Lung (tissue), 12 donors: Measurements from ENCODE around the gene MAP3K6. TPM values are rescaled to one million over a fixed set of nuclear protein-coding genes. Genes with fewer than 3 reads are reported as not detected.
"Not testable (repeated sequence)": the region's sequence is repeated elsewhere in the genome, so short reads cannot be mapped to it uniquely, and the experiment has no call there.

Source experiments
- ATAC-seq: fragments of 200-7000 bp; cut with Tn5 transposase; one replicate; pipeline ENCODE4 v1.9.1; 2020; ENCODE audit warnings: moderate number of reproducible peaks; ENCODE audit not compliant: insufficient read depth, low FRiP score
- DNase-seq, 3 donors: peaks; one replicate each; pipeline ENCODE4 v3.0.0-alpha.2; 2013 to 2017
- H3K27ac ChIP-seq, 2 donors: one replicate each; pipeline ENCODE4 v1.5.1; 2013; ENCODE audit warnings: mild to moderate bottlenecking in 2 of 2, moderate library complexity in 2 of 2, control low read depth in 1 of 2, inconsistent platforms in 1 of 2, low read depth in 1 of 2, low read length in 1 of 2
- H3K27me3 ChIP-seq, 3 donors: one replicate each; pipeline ENCODE4 v1.5.1; 2013; ENCODE audit warnings: low read length in 2 of 3; ENCODE audit not compliant: control insufficient read depth in 3 of 3, insufficient read depth in 3 of 3
- H3K36me3 ChIP-seq, 4 donors: one replicate each; pipeline ENCODE4 v1.5.1; 2013; ENCODE audit warnings: low read length in 4 of 4, mild to moderate bottlenecking in 1 of 4, moderate library complexity in 1 of 4; ENCODE audit not compliant: control insufficient read depth in 4 of 4, insufficient read depth in 4 of 4
- H3K4me1 ChIP-seq, 5 donors: one replicate each; pipeline ENCODE4 v1.5.1; 2013; ENCODE audit warnings: low read length in 5 of 5, mild to moderate bottlenecking in 2 of 5, moderate library complexity in 1 of 5; ENCODE audit not compliant: control insufficient read depth in 5 of 5, insufficient read depth in 5 of 5
- H3K4me3 ChIP-seq: one replicate; pipeline ENCODE4 v1.5.1; 2013; ENCODE audit warnings: mild to moderate bottlenecking, control low read depth, moderate library complexity
- H3K9ac ChIP-seq, 2 donors: one replicate each; pipeline ENCODE4 v1.5.1; 2013; ENCODE audit warnings: low read length in 2 of 2, control low read depth in 1 of 2; ENCODE audit not compliant: insufficient read depth in 1 of 2
- H3K9me3 ChIP-seq, 4 donors: one replicate each; pipeline ENCODE4 v1.5.1; 2013; ENCODE audit warnings: low read length in 3 of 4, mild to moderate bottlenecking in 1 of 4, moderate library complexity in 1 of 4; ENCODE audit not compliant: control insufficient read depth in 4 of 4, insufficient read depth in 3 of 4
- WGBS, 2 donors: extraction: QIAGEN DNeasy Blood & Tissue Kit; methylation state at CpG; one replicate each; pipeline ENCODE4 v1.1.7; 2013; 5-methylcytosine and 5-hydroxymethylcytosine counted together
- polyA plus RNA-seq, 2 donors: library from polyadenylated mRNA; stranded (reverse); fragments of 200-250 nt; gene quantifications; one replicate each; pipeline ENCODE4 v1.2.1, GENCODE V29; 2013
- total RNA-seq, 2 donors: library from RNA; depleted of rRNA in 1 of 2; stranded (reverse); fragments of >200 nt in 1 of 2; gene quantifications; one replicate each; pipeline ENCODE4 v1.2.1, GENCODE V29; 2014 to 2021
- TF ChIP-seq, protein P1 (sequence below): IDR thresholded peaks from 2 replicates; pipeline ENCODE4 v1.5.1; 2012; ENCODE audit warnings: mild to moderate bottlenecking; ENCODE audit errors: control extremely low read depth, extremely low read depth
- donor health status: control.
- donor health status: control.
- donor health status: Bipolar disorder and iron deficiency.
- donor health status: healthy.
- donor health status: DM: yes; HTN: yes; CAD: no.

Gene MAP3K6
- total and polyA plus RNA-seq, 4 donors, result 17.0 to 96.6 (median 62.8) TPM

DNA sequence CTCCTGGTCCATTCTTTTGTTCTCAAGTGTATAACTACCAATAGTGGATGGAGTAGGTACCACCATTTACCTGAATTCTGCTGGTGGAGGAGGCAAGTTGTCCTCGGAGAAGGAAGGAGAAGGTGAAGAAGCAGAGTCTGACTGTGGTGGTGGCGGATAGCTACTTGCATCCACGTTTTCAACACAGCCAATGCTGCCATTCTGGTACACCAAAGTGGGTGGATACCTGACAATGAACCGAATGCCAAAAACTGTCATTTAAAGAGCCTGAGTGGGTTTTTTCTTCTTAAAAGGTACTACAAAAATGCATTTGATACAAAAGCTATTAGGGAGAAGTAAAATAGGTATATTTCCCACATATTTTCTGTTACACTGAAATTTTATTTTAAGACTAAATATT is 45.7 kb upstream of the MAP3K6 start:
- WGBS, 2 donors, result 87 to 98% methylated on average over 4 of the region's 4 CpGs
- peaks cover 54 to 78% (median 64%) of the 10 kb centered on the region in 4 donors for H3K36me3 ChIP-seq
- no peak overlapping the region for H3K27ac ChIP-seq
- no peak for DNase-seq
- H3K27me3 ChIP-seq, result no peaks in the 10 kb centered on the region
- H3K4me1 ChIP-seq, result peaks cover 0 to 19% (median 3%) of the 10 kb centered on the region in 5 donors
- no peak overlapping the region for H3K9ac ChIP-seq
- no peak overlapping the region for H3K4me3 ChIP-seq
- TF ChIP-seq, protein P1, sequence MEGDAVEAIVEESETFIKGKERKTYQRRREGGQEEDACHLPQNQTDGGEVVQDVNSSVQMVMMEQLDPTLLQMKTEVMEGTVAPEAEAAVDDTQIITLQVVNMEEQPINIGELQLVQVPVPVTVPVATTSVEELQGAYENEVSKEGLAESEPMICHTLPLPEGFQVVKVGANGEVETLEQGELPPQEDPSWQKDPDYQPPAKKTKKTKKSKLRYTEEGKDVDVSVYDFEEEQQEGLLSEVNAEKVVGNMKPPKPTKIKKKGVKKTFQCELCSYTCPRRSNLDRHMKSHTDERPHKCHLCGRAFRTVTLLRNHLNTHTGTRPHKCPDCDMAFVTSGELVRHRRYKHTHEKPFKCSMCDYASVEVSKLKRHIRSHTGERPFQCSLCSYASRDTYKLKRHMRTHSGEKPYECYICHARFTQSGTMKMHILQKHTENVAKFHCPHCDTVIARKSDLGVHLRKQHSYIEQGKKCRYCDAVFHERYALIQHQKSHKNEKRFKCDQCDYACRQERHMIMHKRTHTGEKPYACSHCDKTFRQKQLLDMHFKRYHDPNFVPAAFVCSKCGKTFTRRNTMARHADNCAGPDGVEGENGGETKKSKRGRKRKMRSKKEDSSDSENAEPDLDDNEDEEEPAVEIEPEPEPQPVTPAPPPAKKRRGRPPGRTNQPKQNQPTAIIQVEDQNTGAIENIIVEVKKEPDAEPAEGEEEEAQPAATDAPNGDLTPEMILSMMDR, result no peak
- no peaks in the 10 kb centered on the region for H3K9me3 ChIP-seq
- no peak for ATAC-seq

DNA sequence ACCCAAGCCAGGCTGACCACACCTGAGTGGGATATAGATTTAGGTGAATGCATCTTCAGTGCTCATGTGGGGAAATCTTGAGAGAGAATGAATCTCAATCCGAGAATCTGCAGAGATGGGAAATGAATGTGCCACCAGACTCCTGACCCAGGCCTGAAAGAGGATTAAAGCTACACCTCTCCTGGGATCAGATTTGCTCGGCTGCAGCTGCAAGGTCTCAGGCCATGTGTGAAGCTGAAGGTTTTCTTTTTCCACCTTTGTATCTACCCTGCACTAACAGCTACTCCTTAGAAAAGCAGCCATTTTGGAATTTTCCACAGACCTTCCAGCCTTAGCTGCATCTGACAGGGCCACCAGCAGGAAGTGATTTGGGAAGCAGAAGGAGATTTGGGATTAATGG is 43.9 kb upstream of the MAP3K6 start:
- Histone ChIP-seq H3K9ac (no peak overlapping the region), H3K27ac (no peak overlapping the region), H3K4me3 (no peak overlapping the region), H3K36me3 (peaks cover 43 to 69% (median 60%) of the 10 kb centered on the region in 4 donors), H3K9me3 (no peaks in the 10 kb centered on the region), H3K27me3 (no peaks in the 10 kb centered on the region), H3K4me1 (peaks cover 0 to 9% (median 0%) of the 10 kb centered on the region in 5 donors)
- ATAC-seq, result no peak
- no peak for DNase-seq
- WGBS, 2 donors, result 91 to 95% methylated on average over 2 of the region's 2 CpGs
- TF ChIP-seq, protein P1, result no peak

DNA sequence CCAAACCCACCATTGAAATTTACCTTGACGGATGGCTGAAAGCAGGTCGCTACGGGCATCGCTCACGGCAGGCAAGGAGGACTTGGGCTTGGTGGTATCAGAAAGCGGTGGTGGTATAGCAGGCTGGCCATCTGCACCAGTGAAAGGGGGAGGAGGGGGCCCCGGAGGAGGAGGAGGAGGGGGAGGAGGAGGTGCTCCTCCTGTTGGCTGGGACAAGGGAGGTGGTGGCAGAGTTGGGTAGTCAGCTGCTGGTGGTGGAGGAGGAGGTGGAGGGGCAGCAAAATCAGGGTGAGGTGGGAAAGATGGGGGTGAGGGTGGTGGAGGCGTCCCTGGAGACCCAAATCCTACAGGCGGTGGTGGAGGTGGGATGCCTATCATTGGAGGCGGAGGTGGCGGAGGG is 42.9 kb upstream of the MAP3K6 start:
- no peak overlapping the region for H3K4me3 ChIP-seq
- no peak for DNase-seq
- H3K4me1 ChIP-seq, result peaks cover 0 to 9% (median 0%) of the 10 kb centered on the region in 5 donors
- no peaks in the 10 kb centered on the region for H3K9me3 ChIP-seq
- TF ChIP-seq, protein P1, result no peak
- peaks cover 35 to 67% (median 54%) of the 10 kb centered on the region in 4 donors for H3K36me3 ChIP-seq
- no peak for ATAC-seq
- no peaks in the 10 kb centered on the region for H3K27me3 ChIP-seq
- 96 to 97% methylated on average over 11 of the region's 11 CpGs for WGBS, 2 donors
- H3K27ac ChIP-seq, result no peak overlapping the region
- H3K9ac ChIP-seq, result no peak overlapping the region

DNA sequence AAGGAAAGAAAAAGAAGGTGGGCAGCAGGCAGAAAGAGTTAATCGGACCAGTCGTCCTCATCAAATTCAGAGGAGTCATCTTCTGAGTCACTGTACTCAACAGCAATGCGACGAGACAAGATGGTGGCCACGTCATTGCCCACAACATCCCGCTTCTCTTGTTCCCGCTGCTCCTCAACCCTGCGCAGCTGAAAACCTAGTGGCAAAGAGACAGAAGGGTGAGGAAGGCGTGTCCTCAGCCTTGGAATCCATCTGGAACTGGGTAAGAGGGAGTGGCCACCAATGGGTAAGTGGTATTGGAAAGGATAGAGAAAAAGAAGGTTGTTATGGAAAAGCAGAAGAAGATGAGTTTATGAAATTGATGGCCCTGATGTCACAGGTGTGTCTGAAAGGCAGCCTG is 41.4 kb upstream of the MAP3K6 start:
- no peak for ATAC-seq
- TF ChIP-seq, protein P1, result no peak
- no peak overlapping the region for H3K27ac ChIP-seq
- H3K4me1 ChIP-seq, result peaks cover 0 to 14% (median under 1%) of the 10 kb centered on the region in 5 donors
- H3K27me3 ChIP-seq, result no peaks in the 10 kb centered on the region
- peaks cover 24 to 56% (median 41%) of the 10 kb centered on the region in 4 donors for H3K36me3 ChIP-seq
- no peaks in the 10 kb centered on the region for H3K9me3 ChIP-seq
- no peak overlapping the region for H3K9ac ChIP-seq
- no peak overlapping the region for H3K4me3 ChIP-seq
- WGBS, 2 donors, result 94 to 97% methylated on average over 9 of the region's 9 CpGs
- no peak for DNase-seq

DNA sequence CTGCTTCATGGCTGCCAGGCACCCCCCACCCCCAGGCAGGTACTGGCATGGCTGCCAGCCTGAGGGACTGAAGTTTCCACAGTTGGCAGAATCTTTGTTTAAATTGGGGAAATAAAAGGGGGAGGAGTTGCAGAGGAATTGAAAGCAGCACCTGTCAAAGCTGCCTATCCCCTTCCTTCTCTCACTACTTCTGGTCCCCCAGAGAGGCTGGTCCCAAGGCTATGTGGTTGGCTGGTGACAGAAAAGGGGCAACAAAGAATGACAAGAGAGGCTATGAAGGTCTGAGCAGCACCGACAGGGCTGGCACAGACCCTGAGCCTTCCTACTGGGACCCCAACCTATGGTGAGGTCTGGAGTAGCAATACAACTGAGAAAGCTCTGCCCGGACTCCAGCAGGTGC is 40.0 kb upstream of the MAP3K6 start:
- DNase-seq, H3K27ac ChIP-seq, H3K9ac ChIP-seq, H3K9me3 ChIP-seq, ATAC-seq, H3K4me3 ChIP-seq, H3K27me3 ChIP-seq: not testable (repeated sequence)
- WGBS, 2 donors, result 82 to 90% methylated on average over 2 of the region's 2 CpGs
- peaks cover 0 to 22% (median 9%) of the 10 kb centered on the region in 5 donors for H3K4me1 ChIP-seq
- peaks cover 16 to 46% (median 28%) of the 10 kb centered on the region in 4 donors for H3K36me3 ChIP-seq
